ENCODE results near the gene SP6.

GRCh38 chr17:47844227-47844626 lies 6.7 kb downstream of the SP6 start:
- TF ChIP-seq EZH2 (IDR thresholded peaks at IDR 0.05) = no peak
- no peak for TF ChIP-seq SIN3A (IDR thresholded peaks at IDR 0.05; ENCODE audit: low read depth)
- no peak for TF ChIP-seq RAD21 (IDR thresholded peaks at IDR 0.05; ENCODE audit: low read depth)

Measured in HCT116 (cell line).